Measurements from ENCODE around the gene TMEM273. TPM values are rescaled to one million over a fixed set of nuclear protein-coding genes. Genes with fewer than 3 reads are reported as not detected.
A peak's percentile ranks its signal among the peaks of the same experiment; 100 is the strongest.

Gene TMEM273
- total and polyA plus RNA-seq, 8 donors = 0.91 to 7.5 (median 2.7) TPM

- no peaks in the 10 kb centered on the region for H3K4me1 ChIP-seq
- no peaks in the 10 kb centered on the region for H3K27me3 ChIP-seq
- ATAC-seq (no peak), FAIRE-seq (no peak), DNase-seq (no peak)
- no peaks in the 10 kb centered on the region for H3K9me3 ChIP-seq
- intact Hi-C loops (cut with DNase I) = no loop called here
- no peaks in the 10 kb centered on the region for H3K36me3 ChIP-seq
- no peak for TF ChIP-seq CTCF (IDR thresholded peaks at IDR 0.05)
- 79 to 80% methylated on average over 5 of the region's 5 CpGs for WGBS, 2 donors
- H3K4me3 ChIP-seq = no peak overlapping the region
- H3K27ac ChIP-seq = no peak overlapping the region
Measured at GRCh38 chr10:49116509-49117375, 71.4 kb downstream of the TMEM273 start.

GRCh38 chr10:49115796-49116508 lies 72.2 kb downstream of the TMEM273 start:
- Histone ChIP-seq H3K4me3 (peak overlapping the region in 1 of 4 donors; percentile 37), H3K36me3 (no peaks in the 10 kb centered on the region), H3K27ac (no peak overlapping the region), H3K9me3 (no peaks in the 10 kb centered on the region), H3K4me1 (no peaks in the 10 kb centered on the region), H3K27me3 (no peaks in the 10 kb centered on the region)
- TF ChIP-seq CTCF (IDR thresholded peaks at IDR 0.05) = no peak
- ATAC-seq = no peak
- no peak for FAIRE-seq
- no peak for DNase-seq
- 80 to 81% methylated on average over 14 of the region's 14 CpGs for WGBS, 2 donors
- intact Hi-C loops (cut with DNase I) = no loop called here

- WGBS, 2 donors = 2 to 3% methylated on average over 72 to 95 of the region's 95 CpGs
- intact Hi-C loops (cut with DNase I) = no loop called here
- no peak for FAIRE-seq
Measured at GRCh38 chr10:49115015-49115795, 73.0 kb downstream of the TMEM273 start, which contains the start of gene VSTM4. Gene VSTM4 (minus strand): TSS chr10:49115522. CDS start chr10:49115485, 37 bp downstream.

GRCh38 chr10:49114718-49115014 lies 73.5 kb downstream of the TMEM273 start:
- no peak for FAIRE-seq
- peak overlapping the region in 3 of 4 donors; percentile 10 to 42 (median 37) for H3K4me3 ChIP-seq

More at GRCh38 chr10:49115015-49115795, 73.0 kb downstream of the TMEM273 start, which contains the start of gene VSTM4:
- Histone ChIP-seq H3K36me3 (no peaks in the 10 kb centered on the region), H3K9me3 (no peaks in the 10 kb centered on the region), H3K4me3 (peak within 1 kb of the TSS in 3 of 4 donors; percentile 10 to 42 (median 37)), H3K27me3 (no peaks in the 10 kb centered on the region), H3K27ac (no peak within 1 kb of the TSS), H3K4me1 (no peaks in the 10 kb centered on the region)
- DNase-seq (peak in 4 of 6 donors; percentile 15 to 72 (median 50)), ATAC-seq (peak; percentile 49 to 79 (median 74))
- TF ChIP-seq CTCF (IDR thresholded peaks at IDR 0.05) = no peak

More at GRCh38 chr10:49114718-49115014, 73.5 kb downstream of the TMEM273 start:
- Histone ChIP-seq H3K9me3 (no peaks in the 10 kb centered on the region), H3K27me3 (no peaks in the 10 kb centered on the region), H3K36me3 (no peaks in the 10 kb centered on the region), H3K27ac (no peak overlapping the region), H3K4me1 (no peaks in the 10 kb centered on the region)
- ATAC-seq (no peak), DNase-seq (no peak)
- TF ChIP-seq CTCF (IDR thresholded peaks at IDR 0.05) = no peak
- intact Hi-C loops (cut with DNase I) = no loop called here
- WGBS, 2 donors = 41 to 50% methylated on average over 9 of the region's 9 CpGs

All from pancreas (tissue), 10 donors.